Transverse colon (tissue), 4 donors: ENCODE data around the gene CPVL. TPM values are rescaled to one million over a fixed set of nuclear protein-coding genes. Genes with fewer than 3 reads are reported as not detected.

ENCODE experiments used
- DNase-seq: peaks from one replicate; pipeline ENCODE4 v3.0.0-alpha.2; 2019
- H3K27ac ChIP-seq, 4 donors: fragments of 200-600 bp; sonication (generic); 2 replicates each; pipeline ENCODE4 v1.5.1; 2016 to 2018; ENCODE audit warnings: inconsistent platforms in 4 of 4
- H3K27me3 ChIP-seq: fragments of 200-600 bp; sonication (generic); 2 replicates; pipeline ENCODE4 v1.5.1; 2017; ENCODE audit warnings: inconsistent platforms
- H3K36me3 ChIP-seq, 4 donors: fragments of 200-600 bp; sonication (generic); 2 replicates each; pipeline ENCODE4 v1.5.1; 2017 to 2019; ENCODE audit warnings: inconsistent platforms in 4 of 4
- H3K4me1 ChIP-seq, 4 donors: fragments of 200-600 bp; sonication (generic); 2 replicates each; pipeline ENCODE4 v1.5.1; 2017 to 2020; ENCODE audit warnings: inconsistent platforms in 4 of 4
- H3K4me3 ChIP-seq, 4 donors: fragments of 200-600 bp; sonication (generic); 1 replicate in 1 of 4; 2 replicates in 3 of 4; pipeline versions ENCODE4 v1.5.1 to v1.6.1; 2017 to 2019; ENCODE audit warnings: inconsistent platforms in 4 of 4
- H3K9me3 ChIP-seq, 2 donors: fragments of 200-600 bp; sonication (generic); 2 replicates each; pipeline ENCODE4 v1.5.1; 2017 to 2019; ENCODE audit warnings: inconsistent platforms in 2 of 2
- EP300 ChIP-seq: sonication (generic); formaldehyde crosslinking; IDR thresholded peaks from one replicate; pipeline ENCODE4 v1.6.1; 2017; ENCODE audit warnings: antibody characterized with exemption, low read depth
- POLR2A ChIP-seq: fragments of 450-650 bp; IDR thresholded peaks from one replicate; pipeline ENCODE4 v1.6.1; 2016; ENCODE audit warnings: antibody characterized with exemption, mild to moderate bottlenecking, moderate library complexity
- POLR2AphosphoS5 ChIP-seq, 3 donors: sonication (generic); formaldehyde crosslinking; IDR thresholded peaks; one replicate each; pipeline ENCODE4 v1.6.1; 2016; ENCODE audit warnings: antibody characterized with exemption in 3 of 3
- whole genome bisulfite sequencing, 2 donors: methylation state at CpG; one replicate each; pipeline ENCODE4 v1.1.5; 2018; ENCODE audit warnings: low coverage in 1 of 2; 5-methylcytosine and 5-hydroxymethylcytosine counted together
- in situ Hi-C, 4 donors: fragments of 200-750 bp; cut with MboI; loops; one replicate each; pipeline versions ENCODE4 v1.15.0 to v1.15.1; 2017; ENCODE audit warnings: low sequenced_read_pairs in 3 of 4, low pct_ligation_motif_present in 1 of 4, low pct_unique_long_range_greater_than_20kb in 1 of 4
- intact Hi-C: fragments of 100-400 bp; cut with DNase I; formaldehyde crosslinking; loops from one replicate; pipeline ENCODE4 v1.15.1; 2023; ENCODE audit warnings: low total_unique reads
- total RNA-seq, 4 donors: library from RNA; depleted of rRNA; stranded (reverse); fragments of >200 nt; gene quantifications; one replicate each; pipeline ENCODE4 v1.1.0, GENCODE V29; 2016
- TF ChIP-seq, protein P1 (sequence below), 5 experiments: fragments of 200-600 bp in 3 of 5; fragments of 450-650 bp in 2 of 5; sonication (generic) in 3 of 5; IDR thresholded peaks; 1 replicate in 2 of 5; 2 replicates in 3 of 5; pipeline ENCODE4 v1.5.1; 2016 to 2017; ENCODE audit warnings: antibody characterized with exemption in 5 of 5, inconsistent platforms in 3 of 5, mild to moderate bottlenecking in 2 of 5, moderate library complexity in 1 of 5

CPVL gene
- total RNA-seq, 4 donors from 2014 or later = 0.75 to 9.7 (median 4.8) TPM

GRCh38 chr7:28958980-28959347 lies 187.4 kb downstream of the CPVL start:
- H3K4me3 ChIP-seq = no peak overlapping the region
- no peaks in the 10 kb centered on the region for H3K9me3 ChIP-seq
- peak overlapping the region; percentile 60 to 73 (median 68) for H3K27ac ChIP-seq
- TF ChIP-seq POLR2AphosphoS5 (IDR thresholded peaks at IDR 0.05) (no peak), POLR2A (no peak)
- TF ChIP-seq, protein P1, sequence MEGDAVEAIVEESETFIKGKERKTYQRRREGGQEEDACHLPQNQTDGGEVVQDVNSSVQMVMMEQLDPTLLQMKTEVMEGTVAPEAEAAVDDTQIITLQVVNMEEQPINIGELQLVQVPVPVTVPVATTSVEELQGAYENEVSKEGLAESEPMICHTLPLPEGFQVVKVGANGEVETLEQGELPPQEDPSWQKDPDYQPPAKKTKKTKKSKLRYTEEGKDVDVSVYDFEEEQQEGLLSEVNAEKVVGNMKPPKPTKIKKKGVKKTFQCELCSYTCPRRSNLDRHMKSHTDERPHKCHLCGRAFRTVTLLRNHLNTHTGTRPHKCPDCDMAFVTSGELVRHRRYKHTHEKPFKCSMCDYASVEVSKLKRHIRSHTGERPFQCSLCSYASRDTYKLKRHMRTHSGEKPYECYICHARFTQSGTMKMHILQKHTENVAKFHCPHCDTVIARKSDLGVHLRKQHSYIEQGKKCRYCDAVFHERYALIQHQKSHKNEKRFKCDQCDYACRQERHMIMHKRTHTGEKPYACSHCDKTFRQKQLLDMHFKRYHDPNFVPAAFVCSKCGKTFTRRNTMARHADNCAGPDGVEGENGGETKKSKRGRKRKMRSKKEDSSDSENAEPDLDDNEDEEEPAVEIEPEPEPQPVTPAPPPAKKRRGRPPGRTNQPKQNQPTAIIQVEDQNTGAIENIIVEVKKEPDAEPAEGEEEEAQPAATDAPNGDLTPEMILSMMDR (IDR thresholded peaks at IDR 0.05) = no peak
- in situ Hi-C loops (no loop called here), intact Hi-C loops (no loop called here)
- no peaks in the 10 kb centered on the region for H3K36me3 ChIP-seq
- H3K4me1 ChIP-seq = peaks cover 9 to 36% (median 31%) of the 10 kb centered on the region in 4 donors
- WGBS, 2 donors = 64 to 73% methylated on average over 3 to 6 of the region's 6 CpGs
- DNase-seq = no peak
- peaks cover 49% of the 10 kb centered on the region for H3K27me3 ChIP-seq

- peak within 1 kb of the TSS; percentile 60 to 73 (median 68) for H3K27ac ChIP-seq
- H3K36me3 ChIP-seq = no peaks in the 10 kb centered on the region
- peak within 1 kb of the TSS; percentile 8 to 63 (median 44) for H3K4me3 ChIP-seq
- WGBS, 2 donors = 11 to 26% methylated on average over 14 to 66 of the region's 66 CpGs
- H3K4me1 ChIP-seq = peaks cover 9 to 36% (median 31%) of the 10 kb centered on the region in 4 donors
- DNase-seq = peak; percentile 63
- peaks cover 49% of the 10 kb centered on the region for H3K27me3 ChIP-seq
- no peaks in the 10 kb centered on the region for H3K9me3 ChIP-seq
- intact Hi-C loops = no loop called here
- in situ Hi-C loops = no loop called here
- peak in 1 of 3 donors; percentile 6 for TF ChIP-seq POLR2AphosphoS5 (IDR thresholded peaks at IDR 0.05)
- no peak for TF ChIP-seq POLR2A
- TF ChIP-seq EP300 = no peak
- TF ChIP-seq, protein P1 (IDR thresholded peaks at IDR 0.05) = no peak
Observed at GRCh38 chr7:28958235-28958979, 187.9 kb downstream of the CPVL start, which contains the start of gene TRIL. TRIL (minus strand) TSS chr7:28958330; CDS start chr7:28958046, 284 bp downstream.

DNA sequence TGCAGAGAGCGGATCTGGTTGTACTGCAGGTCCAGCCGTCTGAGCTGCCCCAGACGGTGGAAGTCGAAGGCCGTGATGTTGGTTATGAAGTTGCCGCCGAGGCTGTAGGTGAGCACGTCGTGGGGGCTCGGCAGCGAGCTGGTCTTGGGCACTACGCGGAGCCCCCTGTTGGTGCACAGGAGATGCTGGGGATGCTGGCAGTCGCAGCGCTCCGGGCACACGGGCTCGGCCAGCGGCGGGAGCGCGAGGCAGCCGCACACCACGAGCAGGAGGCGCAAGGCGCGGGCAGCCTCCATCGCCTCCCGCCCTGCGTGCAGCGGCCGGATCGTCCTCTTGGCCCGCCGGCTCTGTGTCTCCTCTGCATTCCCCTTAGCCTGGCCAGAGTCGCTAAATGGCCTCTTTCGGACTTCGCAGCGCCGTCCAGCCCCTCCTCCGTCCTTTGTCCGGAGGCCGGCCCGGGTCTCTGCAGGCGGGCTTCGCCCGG lies 188.5 kb downstream of the CPVL start:
- no peaks in the 10 kb centered on the region for H3K9me3 ChIP-seq
- no peak for TF ChIP-seq EP300
- no peak for TF ChIP-seq POLR2AphosphoS5 (IDR thresholded peaks at IDR 0.05)
- peaks cover 49% of the 10 kb centered on the region for H3K27me3 ChIP-seq
- DNase-seq = no peak
- peak overlapping the region; percentile 60 to 73 (median 68) for H3K27ac ChIP-seq
- 5% methylated on average over 39 of the region's 47 CpGs; no CpG with 5 or more reads in 1 of the 2 donors for WGBS, 2 donors
- H3K36me3 ChIP-seq = no peaks in the 10 kb centered on the region
- intact Hi-C loops (no loop called here), in situ Hi-C loops (no loop called here)
- H3K4me1 ChIP-seq = peaks cover 9 to 36% (median 31%) of the 10 kb centered on the region in 4 donors
- H3K4me3 ChIP-seq = peak overlapping the region; percentile 8 to 63 (median 43)

- peak overlapping the region in 3 of 4 donors; percentile 36 to 63 (median 53) for H3K4me3 ChIP-seq
- peaks cover 9 to 36% (median 31%) of the 10 kb centered on the region in 4 donors for H3K4me1 ChIP-seq
- H3K27ac ChIP-seq = peak overlapping the region; percentile 60 to 73 (median 68)
- H3K27me3 ChIP-seq = peaks cover 49% of the 10 kb centered on the region
- no peaks in the 10 kb centered on the region for H3K36me3 ChIP-seq
- peak; percentile 30 for DNase-seq
- no peak for TF ChIP-seq POLR2A
- TF ChIP-seq, protein P1 (IDR thresholded peaks at IDR 0.05) = no peak
- no peak for TF ChIP-seq EP300
- TF ChIP-seq POLR2AphosphoS5 (IDR thresholded peaks at IDR 0.05) = no peak
- H3K9me3 ChIP-seq = no peaks in the 10 kb centered on the region
- intact Hi-C loops = no loop called here
- 7 to 40% methylated on average over 1 to 46 of the region's 59 CpGs for WGBS, 2 donors
- in situ Hi-C loops = no loop called here
Observed at GRCh38 chr7:28957064-28957750, 189.1 kb downstream of the CPVL start.
